ENCODE results near the gene SAMD10.

SAMD10 gene

GRCh38 chr20:63947638-63948456 is 31.6 kb downstream of the SAMD10 start:
- TF ChIP-seq ZNF274 (IDR thresholded peaks at IDR 0.05; ENCODE audit: low read depth, low read length) = no peak
- no peak overlapping the region for H3K4me3 ChIP-seq (ENCODE audit: low read length)

GRCh38 chr20:63946986-63947637 is 32.3 kb downstream of the SAMD10 start:
- no peak for TF ChIP-seq ZNF274 (IDR thresholded peaks at IDR 0.05; ENCODE audit: low read depth, low read length)
- no peak overlapping the region for H3K4me3 ChIP-seq (ENCODE audit: low read length)

GRCh38 chr20:63945921-63946920 is 33.2 kb downstream of the SAMD10 start:
- no peak for TF ChIP-seq ZNF274 (IDR thresholded peaks at IDR 0.05; ENCODE audit: low read depth, low read length)
- H3K4me3 ChIP-seq (ENCODE audit: low read length) = no peak overlapping the region

GRCh38 chr20:63945031-63945658 is 34.3 kb downstream of the SAMD10 start:
- TF ChIP-seq ZNF274 (IDR thresholded peaks at IDR 0.05; ENCODE audit: low read depth, low read length) = no peak
- H3K4me3 ChIP-seq (ENCODE audit: low read length) = no peak overlapping the region

GRCh38 chr20:63944078-63944941 is 35.1 kb downstream of the SAMD10 start:
- H3K4me3 ChIP-seq (ENCODE audit: low read length) = no peak overlapping the region
- TF ChIP-seq ZNF274 (IDR thresholded peaks at IDR 0.05; ENCODE audit: low read depth, low read length) = no peak

- no peak for TF ChIP-seq ZNF274 (IDR thresholded peaks at IDR 0.05; ENCODE audit: low read depth, low read length)
- no peak overlapping the region for H3K4me3 ChIP-seq (ENCODE audit: low read length)
Measured at GRCh38 chr20:63943808-63944077, 35.7 kb downstream of the SAMD10 start.

GRCh38 chr20:63942969-63943807 is 36.3 kb downstream of the SAMD10 start:
- H3K4me3 ChIP-seq (ENCODE audit: low read length) = no peak overlapping the region
- TF ChIP-seq ZNF274 (IDR thresholded peaks at IDR 0.05; ENCODE audit: low read depth, low read length) = no peak

- H3K4me3 ChIP-seq (ENCODE audit: low read length) = no peak overlapping the region
- no peak for TF ChIP-seq ZNF274 (IDR thresholded peaks at IDR 0.05; ENCODE audit: low read depth, low read length)
Measured at GRCh38 chr20:63942250-63942951, 37.0 kb downstream of the SAMD10 start.

GRCh38 chr20:63941282-63942081 is 38.0 kb downstream of the SAMD10 start:
- H3K4me3 ChIP-seq (ENCODE audit: low read length) = no peak overlapping the region

GRCh38 chr20:63940472-63941266 is 38.8 kb downstream of the SAMD10 start:
- no peak overlapping the region for H3K4me3 ChIP-seq (ENCODE audit: low read length)
- no peak for TF ChIP-seq ZNF274 (IDR thresholded peaks at IDR 0.05; ENCODE audit: low read depth, low read length)

More at GRCh38 chr20:63941282-63942081, 38.0 kb downstream of the SAMD10 start:
- TF ChIP-seq ZNF274 (IDR thresholded peaks at IDR 0.05; ENCODE audit: low read depth, low read length) = no peak
